HG03196 (cell line): ENCODE results near the gene CHST15.

Source experiments
- ATAC-seq: cut with Tn5 transposase; IDR thresholded peaks from one replicate; pipeline ENCODE4 v1.9.1; 2021; ENCODE audit not compliant: unreplicated experiment

The CHST15 gene

GRCh38 chr10:123988694-123989093 is 104.7 kb downstream of the CHST15 start:
- ATAC-seq, result no peak

- no peak for ATAC-seq
Observed at GRCh38 chr10:123986736-123987135, 106.7 kb downstream of the CHST15 start.

GRCh38 chr10:123974406-123974805 is 119.0 kb downstream of the CHST15 start:
- ATAC-seq, result no peak

- no peak for ATAC-seq
Observed at GRCh38 chr10:123972481-123973401, 120.7 kb downstream of the CHST15 start.

- ATAC-seq, result no peak
Observed at GRCh38 chr10:123970927-123971286, 122.5 kb downstream of the CHST15 start.

GRCh38 chr10:123970207-123970926 is 123.0 kb downstream of the CHST15 start:
- ATAC-seq, result no peak

- ATAC-seq, result no peak
Observed at GRCh38 chr10:123967626-123968243, 125.7 kb downstream of the CHST15 start.

GRCh38 chr10:123966896-123967231 is 126.5 kb downstream of the CHST15 start:
- no peak for ATAC-seq

GRCh38 chr10:123965973-123966895 is 127.2 kb downstream of the CHST15 start:
- no peak for ATAC-seq

GRCh38 chr10:123964953-123965352 is 128.4 kb downstream of the CHST15 start:
- no peak for ATAC-seq

- no peak for ATAC-seq
Observed at GRCh38 chr10:123962756-123963530, 130.5 kb downstream of the CHST15 start.

- no peak for ATAC-seq
Observed at GRCh38 chr10:123958241-123958640, 135.2 kb downstream of the CHST15 start.
